ENCODE data around the gene OAS2. TPM values are rescaled to one million over a fixed set of nuclear protein-coding genes. Genes with fewer than 3 reads are reported as not detected.

Gene OAS2
- total RNA-seq, 4 donors from 2014 or later = 1.2 to 4.2 (median 3.2) TPM

DNA sequence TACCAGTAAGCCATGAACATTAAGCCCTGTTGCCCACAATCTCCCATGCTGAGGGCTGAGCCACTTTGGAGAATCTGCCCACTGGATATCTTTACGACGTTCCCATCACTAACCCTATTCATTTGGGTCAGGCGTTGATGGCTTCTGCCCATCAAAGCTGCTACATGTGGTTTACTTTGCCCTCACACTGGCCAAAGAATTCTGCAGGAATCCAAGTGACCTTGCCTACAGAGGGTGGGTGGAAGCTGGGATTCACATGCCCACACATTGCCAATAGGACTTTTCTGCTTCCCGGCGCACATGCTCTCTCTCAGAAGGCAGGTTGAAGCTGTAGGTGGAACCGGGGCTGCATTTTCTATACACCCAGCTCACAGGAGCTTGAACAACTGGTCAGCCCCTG, 28.3 kb downstream of the OAS2 start:
- DNase-seq (ENCODE audit: low spot score in 2 of 2) = peak in 1 of 2 donors; percentile 53
- Histone ChIP-seq H3K27me3 (no peaks in the 10 kb centered on the region), H3K27ac (no peak overlapping the region), H3K36me3 (peaks cover 54% of the 10 kb centered on the region), H3K4me1 (no peaks in the 10 kb centered on the region), H3K4me3 (no peak overlapping the region), H3K9me3 (no peaks in the 10 kb centered on the region)
- WGBS = 92% methylated on average over 6 of the region's 6 CpGs
- TF ChIP-seq EP300 (IDR thresholded peaks at IDR 0.05) (no peak), POLR2A (IDR thresholded peaks at IDR 0.05) (no peak), POLR2AphosphoS5 (IDR thresholded peaks at IDR 0.05) (no peak)
- TF ChIP-seq, protein P1, sequence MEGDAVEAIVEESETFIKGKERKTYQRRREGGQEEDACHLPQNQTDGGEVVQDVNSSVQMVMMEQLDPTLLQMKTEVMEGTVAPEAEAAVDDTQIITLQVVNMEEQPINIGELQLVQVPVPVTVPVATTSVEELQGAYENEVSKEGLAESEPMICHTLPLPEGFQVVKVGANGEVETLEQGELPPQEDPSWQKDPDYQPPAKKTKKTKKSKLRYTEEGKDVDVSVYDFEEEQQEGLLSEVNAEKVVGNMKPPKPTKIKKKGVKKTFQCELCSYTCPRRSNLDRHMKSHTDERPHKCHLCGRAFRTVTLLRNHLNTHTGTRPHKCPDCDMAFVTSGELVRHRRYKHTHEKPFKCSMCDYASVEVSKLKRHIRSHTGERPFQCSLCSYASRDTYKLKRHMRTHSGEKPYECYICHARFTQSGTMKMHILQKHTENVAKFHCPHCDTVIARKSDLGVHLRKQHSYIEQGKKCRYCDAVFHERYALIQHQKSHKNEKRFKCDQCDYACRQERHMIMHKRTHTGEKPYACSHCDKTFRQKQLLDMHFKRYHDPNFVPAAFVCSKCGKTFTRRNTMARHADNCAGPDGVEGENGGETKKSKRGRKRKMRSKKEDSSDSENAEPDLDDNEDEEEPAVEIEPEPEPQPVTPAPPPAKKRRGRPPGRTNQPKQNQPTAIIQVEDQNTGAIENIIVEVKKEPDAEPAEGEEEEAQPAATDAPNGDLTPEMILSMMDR (IDR thresholded peaks at IDR 0.05) = no peak

DNA sequence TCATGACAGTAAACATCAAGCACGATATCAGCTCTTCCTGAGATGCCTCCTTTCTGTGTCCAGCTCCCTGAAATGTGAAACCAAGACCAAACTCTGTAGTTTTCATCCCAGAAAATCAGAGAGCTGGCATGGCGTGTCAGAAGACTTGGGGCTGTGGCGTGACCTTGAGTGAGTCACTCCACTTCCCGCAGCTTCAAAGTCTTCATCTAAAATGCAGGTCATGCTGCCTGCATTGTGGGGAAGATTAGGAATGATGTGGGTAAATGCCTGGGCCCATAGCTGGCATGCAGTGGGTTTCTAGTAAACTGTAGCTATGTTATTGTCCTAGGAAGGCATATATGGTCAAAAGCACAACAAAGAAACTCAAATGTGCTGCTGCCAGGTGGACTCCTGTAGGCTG, 28.8 kb downstream of the OAS2 start:
- no peak overlapping the region for H3K27ac ChIP-seq
- DNase-seq (ENCODE audit: low spot score in 2 of 2) = peak in 1 of 2 donors; percentile 26
- H3K4me3 ChIP-seq = no peak overlapping the region
- no peaks in the 10 kb centered on the region for H3K4me1 ChIP-seq
- TF ChIP-seq POLR2A (IDR thresholded peaks at IDR 0.05) (no peak), EP300 (IDR thresholded peaks at IDR 0.05) (no peak), POLR2AphosphoS5 (IDR thresholded peaks at IDR 0.05) (no peak)
- TF ChIP-seq, protein P1 (IDR thresholded peaks at IDR 0.05) = no peak
- peaks cover 54% of the 10 kb centered on the region for H3K36me3 ChIP-seq
- 90% methylated on average over 4 of the region's 4 CpGs for WGBS
- H3K27me3 ChIP-seq = no peaks in the 10 kb centered on the region
- no peaks in the 10 kb centered on the region for H3K9me3 ChIP-seq

DNA sequence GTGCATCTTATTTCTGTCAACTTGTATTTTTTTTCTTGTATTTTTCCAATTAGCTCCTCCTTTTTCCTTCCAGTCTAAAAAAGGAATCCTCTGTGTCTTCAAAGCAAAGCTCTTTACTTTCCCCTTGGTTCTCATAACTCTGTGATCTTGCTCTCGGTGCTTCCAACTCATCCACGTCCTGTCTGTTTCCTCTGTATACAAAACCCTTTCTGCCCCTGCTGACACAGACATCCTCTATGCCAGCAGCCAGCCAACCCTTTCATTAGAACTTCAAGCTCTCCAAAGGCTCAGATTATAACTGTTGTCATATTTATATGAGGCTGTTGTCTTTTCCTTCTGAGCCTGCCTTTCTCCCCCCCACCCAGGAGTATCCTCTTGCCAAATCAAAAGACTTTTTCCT, 32.4 kb downstream of the OAS2 start:
- Histone ChIP-seq H3K27ac (no peak overlapping the region), H3K27me3 (no peaks in the 10 kb centered on the region), H3K4me3 (no peak overlapping the region), H3K9me3 (no peaks in the 10 kb centered on the region), H3K36me3 (peaks cover 40% of the 10 kb centered on the region), H3K4me1 (no peaks in the 10 kb centered on the region)
- TF ChIP-seq EP300 (IDR thresholded peaks at IDR 0.05) = no peak
- no peak for TF ChIP-seq POLR2A (IDR thresholded peaks at IDR 0.05)
- TF ChIP-seq, protein P1 (IDR thresholded peaks at IDR 0.05) = no peak
- no peak for TF ChIP-seq POLR2AphosphoS5 (IDR thresholded peaks at IDR 0.05)
- WGBS = 73% methylated on average over 2 of the region's 2 CpGs
- no peak for DNase-seq (ENCODE audit: low spot score in 2 of 2)

DNA sequence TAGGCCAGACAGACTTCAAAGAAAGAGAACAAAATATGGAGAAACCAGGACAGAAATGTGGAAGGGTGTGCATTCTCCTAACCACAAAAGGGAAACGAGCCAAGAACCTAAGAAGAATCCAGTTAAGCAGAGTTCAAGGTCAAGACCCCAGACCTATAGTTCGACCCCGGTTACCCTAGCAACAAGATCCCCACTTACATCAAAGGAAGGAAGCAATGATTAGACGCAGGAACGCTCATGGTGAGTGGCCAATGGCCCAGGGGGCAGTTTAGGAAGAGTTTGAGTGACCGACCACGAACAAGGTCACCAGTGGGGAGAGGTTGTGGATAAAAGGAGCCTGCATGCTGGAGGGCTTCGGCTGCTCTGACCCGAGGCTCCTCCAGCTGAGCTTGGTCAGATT, 36.2 kb downstream of the OAS2 start:
- H3K9me3 ChIP-seq = no peaks in the 10 kb centered on the region
- H3K4me1 ChIP-seq = no peaks in the 10 kb centered on the region
- H3K4me3 ChIP-seq = no peak overlapping the region
- H3K36me3 ChIP-seq = peaks cover 12% of the 10 kb centered on the region
- H3K27me3 ChIP-seq = no peaks in the 10 kb centered on the region
- TF ChIP-seq POLR2AphosphoS5 (IDR thresholded peaks at IDR 0.05) (no peak), POLR2A (IDR thresholded peaks at IDR 0.05) (no peak), EP300 (IDR thresholded peaks at IDR 0.05) (no peak)
- TF ChIP-seq, protein P1 (IDR thresholded peaks at IDR 0.05) = no peak
- 63% methylated on average over 8 of the region's 9 CpGs for WGBS
- no peak for DNase-seq (ENCODE audit: low spot score in 2 of 2)
- H3K27ac ChIP-seq = no peak overlapping the region

DNA sequence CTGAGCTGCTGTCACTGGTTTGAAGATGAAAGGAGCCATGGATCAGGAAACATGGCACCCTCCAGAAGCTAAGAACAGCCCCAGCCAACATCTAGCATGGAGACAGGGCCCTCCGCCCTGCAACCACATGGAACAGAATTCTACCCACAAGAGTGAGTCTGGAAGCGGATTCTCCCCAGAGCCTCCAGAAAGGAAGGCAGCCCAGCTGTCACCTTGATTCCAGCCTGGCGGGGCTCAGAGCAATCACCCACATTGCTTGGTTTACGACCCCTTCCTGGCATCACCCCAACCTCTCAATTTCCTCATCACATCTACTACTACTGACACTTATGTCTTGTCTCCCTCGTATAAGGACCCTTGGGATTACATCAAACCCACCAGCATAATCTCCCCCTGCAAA, 38.5 kb downstream of the OAS2 start:
- no peaks in the 10 kb centered on the region for H3K9me3 ChIP-seq
- no peak overlapping the region for H3K27ac ChIP-seq
- no peaks in the 10 kb centered on the region for H3K27me3 ChIP-seq
- TF ChIP-seq, protein P1 (IDR thresholded peaks at IDR 0.05) = no peak
- no peak for TF ChIP-seq POLR2AphosphoS5 (IDR thresholded peaks at IDR 0.05)
- TF ChIP-seq POLR2A (IDR thresholded peaks at IDR 0.05) = no peak
- no peak for TF ChIP-seq EP300 (IDR thresholded peaks at IDR 0.05)
- DNase-seq (ENCODE audit: low spot score in 2 of 2) = no peak
- no peaks in the 10 kb centered on the region for H3K36me3 ChIP-seq
- WGBS = 63% methylated on average over 4 of the region's 5 CpGs
- H3K4me1 ChIP-seq = no peaks in the 10 kb centered on the region
- no peak overlapping the region for H3K4me3 ChIP-seq

All from suprapubic skin (tissue), 4 donors.